ENCODE data around the gene WFIKKN1.

DNA sequence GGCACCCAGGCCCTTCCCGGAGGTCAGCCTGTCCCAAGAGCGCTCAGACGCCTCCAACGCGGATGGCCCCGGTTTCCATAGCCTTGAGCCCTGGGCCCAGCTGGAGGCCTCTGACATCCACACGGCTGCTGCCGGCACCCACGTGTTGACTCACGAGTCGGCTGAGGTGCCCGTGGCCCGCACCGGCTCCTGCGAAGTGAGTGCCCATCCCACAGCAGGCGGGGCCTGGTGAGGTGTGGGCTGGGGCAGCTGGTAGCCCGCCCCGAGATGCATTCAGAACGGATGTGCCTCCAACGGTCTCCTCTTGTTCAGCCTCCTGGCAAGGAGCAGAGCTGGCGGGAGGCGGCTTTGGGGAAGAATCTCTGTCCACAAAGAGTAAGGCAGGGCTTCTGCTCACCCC, 21.1 kb downstream of the WFIKKN1 start:
- TF ChIP-seq, protein P1, sequence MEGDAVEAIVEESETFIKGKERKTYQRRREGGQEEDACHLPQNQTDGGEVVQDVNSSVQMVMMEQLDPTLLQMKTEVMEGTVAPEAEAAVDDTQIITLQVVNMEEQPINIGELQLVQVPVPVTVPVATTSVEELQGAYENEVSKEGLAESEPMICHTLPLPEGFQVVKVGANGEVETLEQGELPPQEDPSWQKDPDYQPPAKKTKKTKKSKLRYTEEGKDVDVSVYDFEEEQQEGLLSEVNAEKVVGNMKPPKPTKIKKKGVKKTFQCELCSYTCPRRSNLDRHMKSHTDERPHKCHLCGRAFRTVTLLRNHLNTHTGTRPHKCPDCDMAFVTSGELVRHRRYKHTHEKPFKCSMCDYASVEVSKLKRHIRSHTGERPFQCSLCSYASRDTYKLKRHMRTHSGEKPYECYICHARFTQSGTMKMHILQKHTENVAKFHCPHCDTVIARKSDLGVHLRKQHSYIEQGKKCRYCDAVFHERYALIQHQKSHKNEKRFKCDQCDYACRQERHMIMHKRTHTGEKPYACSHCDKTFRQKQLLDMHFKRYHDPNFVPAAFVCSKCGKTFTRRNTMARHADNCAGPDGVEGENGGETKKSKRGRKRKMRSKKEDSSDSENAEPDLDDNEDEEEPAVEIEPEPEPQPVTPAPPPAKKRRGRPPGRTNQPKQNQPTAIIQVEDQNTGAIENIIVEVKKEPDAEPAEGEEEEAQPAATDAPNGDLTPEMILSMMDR (IDR thresholded peaks at IDR 0.05; ENCODE audit: insufficient read depth, low read depth, low read length): no peak
- no peak for TF ChIP-seq EZH2 (IDR thresholded peaks at IDR 0.05; ENCODE audit: insufficient read depth, low read length)
